Smooth muscle cell of the brain vasculature (primary cell): ENCODE measurements around the gene LILRA6.
A peak's percentile ranks its signal among the peaks of the same experiment; 100 is the strongest.
"Not testable (repeated sequence)": the region's sequence is repeated elsewhere in the genome, so short reads cannot be mapped to it uniquely, and the experiment has no call there.

Experiments
- DNase-seq: peaks from one replicate; pipeline ENCODE4 v3.0.0-alpha.2; 2012; ENCODE audit warnings: low read depth, low spot score

Gene LILRA6

DNA sequence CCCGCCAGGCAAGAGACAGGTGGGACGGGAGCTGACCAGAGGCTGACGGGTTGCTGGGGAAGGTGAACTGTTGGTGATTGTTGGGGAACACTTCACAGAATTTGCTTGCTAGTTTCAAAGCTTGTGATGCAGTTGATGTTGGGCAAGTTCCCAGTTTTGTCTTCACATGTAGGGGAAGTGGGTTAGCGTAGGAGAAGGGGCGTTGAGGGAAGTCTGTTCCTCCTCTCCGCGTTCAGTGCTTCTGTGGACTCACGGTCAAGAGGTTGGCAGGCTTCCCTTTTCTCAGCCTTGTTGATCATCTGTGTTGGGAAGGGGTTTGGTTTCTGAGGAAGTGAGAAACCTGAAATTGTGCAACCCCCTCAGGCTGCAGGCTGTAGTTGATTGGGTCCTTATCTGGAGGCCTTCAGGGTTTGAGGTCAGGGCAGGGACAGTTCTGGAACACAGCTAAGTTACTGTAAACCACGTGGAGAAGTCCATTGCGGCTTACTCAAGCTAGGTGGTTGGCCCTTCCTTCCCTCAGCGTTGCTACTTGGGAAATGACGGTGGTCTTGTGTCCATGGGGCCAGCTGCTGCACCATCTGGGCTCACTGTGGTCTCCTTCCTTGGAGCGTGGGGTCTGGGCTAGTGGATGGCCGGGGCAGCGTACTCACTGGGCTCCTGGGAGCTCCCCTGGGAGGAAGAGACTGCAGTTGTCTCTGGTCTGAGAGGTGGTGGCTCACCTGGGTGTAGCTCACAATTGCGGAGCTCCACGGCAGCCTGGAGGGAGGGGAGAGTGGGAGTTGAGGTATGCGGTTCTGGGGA lies 34.4 kb downstream of the LILRA6 start:
- DNase-seq: no peak

GRCh38 chr19:54207676-54207982 lies 35.0 kb downstream of the LILRA6 start:
- DNase-seq: no peak

GRCh38 chr19:54207193-54207592 lies 35.4 kb downstream of the LILRA6 start:
- DNase-seq: not testable (repeated sequence)

DNA sequence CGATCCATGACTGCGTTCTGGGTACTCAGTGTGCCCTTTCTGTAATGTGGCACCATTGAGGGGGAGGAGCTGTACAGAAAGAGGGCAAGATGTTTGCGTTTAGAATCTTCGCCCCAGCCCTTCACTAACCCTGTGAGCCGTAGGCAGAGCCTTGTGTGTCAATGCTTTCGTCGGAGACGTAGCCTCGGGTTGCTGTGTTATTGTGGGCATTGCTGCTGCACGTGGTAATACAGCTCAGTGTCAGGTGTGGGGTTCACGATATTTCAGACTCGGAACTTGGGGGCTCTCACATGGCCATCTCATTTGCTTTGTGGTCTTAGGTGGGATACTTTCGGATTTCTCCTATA lies 35.8 kb downstream of the LILRA6 start:
- no peak for DNase-seq

- DNase-seq: no peak
Measured at GRCh38 chr19:54206030-54206830, 36.4 kb downstream of the LILRA6 start.

DNA sequence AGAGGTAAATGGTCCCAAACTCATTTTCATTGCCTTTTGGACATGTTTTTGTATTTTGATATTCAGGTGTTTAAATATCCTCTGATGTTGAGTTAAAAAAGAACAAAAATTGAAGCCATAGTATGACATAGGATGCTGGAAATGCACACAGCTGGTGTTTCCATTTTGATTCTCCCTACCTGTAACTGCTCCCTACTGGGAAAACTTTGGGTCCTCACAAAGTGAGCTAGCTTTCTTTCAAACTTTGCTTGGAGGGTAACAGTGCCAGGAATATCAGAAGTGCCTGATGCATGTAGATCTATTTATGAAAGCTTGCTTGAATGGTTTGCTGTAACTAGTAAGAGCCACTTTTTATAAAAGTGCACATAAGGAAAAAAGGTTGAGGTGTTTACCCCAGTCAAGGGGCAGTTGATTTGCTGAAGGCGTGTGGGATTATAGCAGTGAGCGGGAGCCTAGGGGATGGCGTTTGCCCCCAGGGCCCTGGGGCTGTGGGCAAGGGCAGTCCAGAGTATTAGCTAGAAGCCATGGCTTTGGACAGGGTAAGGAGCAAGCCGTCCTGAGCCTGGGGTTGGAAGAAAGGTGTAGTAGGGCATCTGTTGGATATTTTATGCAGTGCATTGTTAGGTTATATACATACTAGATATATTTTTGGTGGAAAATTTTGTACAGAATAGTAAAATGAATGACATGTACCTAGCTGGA lies 37.7 kb downstream of the LILRA6 start:
- DNase-seq: no peak

DNA sequence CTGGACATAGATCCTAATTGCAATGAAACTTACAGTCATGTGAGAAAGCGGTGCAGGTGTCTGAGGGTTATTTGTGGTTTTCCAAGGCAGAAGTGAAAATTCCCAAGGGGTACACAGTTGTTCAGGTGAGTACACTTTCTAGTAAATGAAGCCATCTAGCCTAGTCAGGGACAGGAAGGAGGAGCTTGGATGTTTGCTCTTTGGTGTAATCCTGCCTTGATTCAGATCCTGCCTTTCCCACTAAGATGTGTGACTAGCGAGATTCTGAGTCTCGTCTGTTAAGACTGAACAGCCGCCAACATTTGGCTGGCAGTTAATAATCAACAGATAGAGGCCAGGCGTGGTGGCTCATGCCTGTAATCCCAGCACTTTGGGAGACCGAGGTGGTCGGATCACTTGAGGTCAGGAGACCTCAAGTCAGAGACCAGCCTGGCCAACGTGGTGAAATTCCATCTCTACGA lies 39.4 kb downstream of the LILRA6 start:
- DNase-seq: no peak

DNA sequence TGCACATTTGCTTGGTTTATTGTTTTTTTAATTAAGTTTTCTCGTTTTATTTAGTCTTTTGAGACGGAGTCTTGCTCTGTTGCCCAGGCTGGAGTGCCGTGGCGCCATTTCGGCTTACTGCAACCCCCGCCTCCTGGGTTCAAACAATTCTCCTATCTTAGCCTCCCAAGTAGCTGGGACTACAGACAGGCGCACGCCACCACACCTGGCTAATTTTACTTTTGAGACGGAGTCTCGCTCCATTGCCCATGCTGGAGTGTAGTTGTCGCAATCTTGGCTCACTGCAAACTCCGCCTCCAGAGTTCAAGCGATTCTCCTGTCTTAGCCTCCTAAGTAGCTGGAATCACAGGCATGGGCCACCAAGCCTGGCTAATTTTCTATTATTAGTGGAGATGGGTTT lies 40.6 kb downstream of the LILRA6 start:
- no peak for DNase-seq

GRCh38 chr19:54201172-54201701 lies 41.4 kb downstream of the LILRA6 start:
- DNase-seq: no peak

GRCh38 chr19:54199401-54199800 lies 43.2 kb downstream of the LILRA6 start:
- DNase-seq: no peak

DNA sequence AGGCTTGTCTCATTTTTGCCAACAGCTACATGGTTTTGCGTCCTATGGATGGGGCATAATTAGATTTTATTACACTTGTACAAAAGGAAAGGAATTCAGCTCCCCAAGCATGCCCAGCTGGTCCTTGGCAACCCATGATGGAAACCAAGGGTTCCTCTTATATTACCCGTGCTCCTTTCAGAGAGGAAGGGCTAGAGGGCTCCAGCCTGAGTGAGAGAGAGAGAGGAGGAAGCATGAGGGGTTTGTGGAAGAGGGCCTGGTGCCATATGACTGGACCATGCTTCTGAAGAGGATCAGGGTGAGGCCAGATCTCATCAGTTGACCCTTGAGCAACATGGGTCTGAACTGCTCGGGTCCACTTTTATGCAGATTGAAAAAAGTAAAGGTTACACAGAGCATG lies 45.5 kb downstream of the LILRA6 start:
- no peak for DNase-seq

- DNase-seq: no peak
Measured at GRCh38 chr19:54196536-54196935, 46.1 kb downstream of the LILRA6 start.

DNA sequence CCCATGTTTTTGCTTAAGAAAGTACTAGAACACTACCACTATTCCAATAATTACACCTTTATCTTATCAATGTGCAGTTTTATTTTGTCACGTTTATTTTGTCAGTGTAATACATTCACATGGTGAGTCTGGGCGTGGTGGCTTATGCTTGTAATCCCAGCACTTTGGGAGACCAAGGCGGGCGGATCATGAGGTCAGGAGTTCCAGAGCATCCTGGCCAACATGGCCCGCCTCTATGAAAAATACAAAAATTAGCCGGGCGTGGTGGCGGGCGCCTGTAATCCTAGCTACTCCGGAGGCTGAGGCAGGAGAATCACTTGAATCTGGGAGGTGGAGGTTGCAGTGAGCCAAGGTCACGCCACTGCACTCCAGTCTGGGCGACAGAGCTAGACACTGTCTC lies 48.1 kb downstream of the LILRA6 start:
- DNase-seq: not testable (repeated sequence)

- DNase-seq: no peak
Measured at GRCh38 chr19:54193011-54193410, 49.6 kb downstream of the LILRA6 start.

DNA sequence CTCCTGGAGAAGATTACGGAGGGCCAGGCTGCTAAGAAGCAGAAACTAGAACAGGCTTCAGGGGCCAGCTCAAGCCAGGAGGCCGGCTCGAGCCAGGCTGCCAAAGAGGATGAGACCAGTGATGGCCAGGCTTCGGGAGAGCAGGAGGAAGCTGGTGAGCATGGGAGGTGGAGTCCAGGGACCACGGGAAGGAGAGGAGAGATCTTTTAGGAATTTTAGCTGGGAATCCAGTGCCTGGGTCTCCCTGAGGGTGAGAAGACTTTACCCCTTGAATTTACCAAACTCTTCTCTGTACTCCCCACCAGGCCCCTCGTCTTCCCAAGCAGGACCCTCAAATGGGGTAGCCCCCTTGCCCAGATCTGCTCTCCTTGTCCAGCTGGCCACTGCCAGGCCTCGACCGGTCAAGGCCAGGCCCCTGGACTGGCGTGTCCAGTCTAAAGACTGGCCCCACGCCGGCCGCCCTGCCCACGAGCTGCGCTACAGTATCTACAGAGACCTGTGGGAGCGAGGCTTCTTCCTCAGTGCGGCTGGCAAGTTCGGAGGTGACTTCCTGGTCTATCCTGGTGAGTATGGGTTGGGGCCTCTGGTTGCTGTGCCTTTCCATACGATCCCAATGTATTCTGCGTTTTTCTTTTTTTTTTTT lies 50.7 kb downstream of the LILRA6 start:
- DNase-seq: no peak

- DNase-seq: no peak
Measured at GRCh38 chr19:54191011-54191810, 51.4 kb downstream of the LILRA6 start, which contains the start of gene TSEN34. Gene TSEN34, plus strand, starts transcription at chr19:54191308. Its CDS starts 57 bp downstream, at chr19:54191365.

- peak; percentile 100 for DNase-seq
Measured at GRCh38 chr19:54190503-54191010, 52.0 kb downstream of the LILRA6 start.

DNA sequence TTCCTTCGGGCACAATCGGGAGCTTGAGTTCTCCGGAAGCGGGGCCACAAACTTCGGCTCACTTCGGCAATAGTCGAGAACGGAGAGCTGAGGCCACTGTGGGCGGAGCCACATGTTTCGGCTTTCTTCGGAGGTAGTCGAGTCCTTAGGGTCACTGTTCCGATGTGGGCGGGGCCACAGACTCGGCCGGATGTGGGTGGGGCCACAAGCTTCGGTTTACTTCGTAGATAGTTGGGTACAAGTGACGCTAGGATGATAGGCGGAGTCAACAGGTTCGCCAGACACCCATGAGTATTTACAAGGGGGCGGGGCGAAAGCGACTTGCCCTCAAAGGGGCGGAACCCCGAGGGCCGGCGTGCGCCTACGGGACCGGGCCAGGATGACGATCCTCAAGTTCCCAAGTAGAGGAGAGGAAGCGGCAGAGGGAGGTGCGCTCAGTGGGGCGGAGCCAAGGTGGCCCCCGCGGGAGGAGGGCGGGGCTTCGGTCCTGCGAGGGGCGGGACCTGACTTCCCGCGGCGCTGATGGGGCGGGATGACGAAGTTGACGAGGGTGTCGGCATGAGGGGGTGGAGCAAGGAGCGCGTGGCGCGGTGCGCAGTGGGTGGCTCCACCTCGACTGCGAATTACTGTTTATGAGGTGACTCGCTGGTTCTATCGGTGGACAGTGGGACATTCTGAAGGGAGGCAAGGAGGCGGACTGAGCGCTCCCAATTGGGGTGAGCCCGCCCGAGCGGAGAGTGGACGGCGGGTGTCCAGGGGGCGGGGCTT lies 52.7 kb downstream of the LILRA6 start:
- peak; percentile 100 for DNase-seq

GRCh38 chr19:54189145-54189734 lies 53.4 kb downstream of the LILRA6 start, which contains the start of gene MBOAT7:
Gene MBOAT7, minus strand, starts transcription at chr19:54189580. Its CDS starts 1,072 bp downstream, at chr19:54188508.
- no peak for DNase-seq
